Peyer's patch (tissue), 4 donors: ENCODE results near the gene HS6ST1. TPM values are rescaled to one million over a fixed set of nuclear protein-coding genes. Genes with fewer than 3 reads are reported as not detected.

Source experiments
- DNase-seq, 3 donors: peaks; one replicate each; pipeline ENCODE4 v3.0.0-alpha.2; 2017 to 2019
- H3K27ac ChIP-seq, 4 donors: fragments of 200-600 bp; sonication (generic); one replicate each; pipeline ENCODE4 v1.5.1; 2016 to 2019
- H3K27me3 ChIP-seq, 2 donors: fragments of 200-600 bp; sonication (generic); one replicate each; pipeline ENCODE4 v1.5.1; 2019
- H3K36me3 ChIP-seq, 3 donors: fragments of 200-600 bp; sonication (generic); one replicate each; pipeline ENCODE4 v1.5.1; 2016 to 2019
- H3K4me1 ChIP-seq, 4 donors: fragments of 200-600 bp; sonication (generic); one replicate each; pipeline ENCODE4 v1.5.1; 2016 to 2019
- H3K4me3 ChIP-seq, 4 donors: fragments of 200-600 bp; sonication (generic); 1 replicate in 3 of 4; 2 replicates in 1 of 4; pipeline ENCODE4 v1.5.1; 2016 to 2019; ENCODE audit warnings: mild to moderate bottlenecking in 1 of 4
- H3K9me3 ChIP-seq, 4 donors: fragments of 200-600 bp; sonication (generic); one replicate each; pipeline ENCODE4 v1.5.1; 2016 to 2019; ENCODE audit warnings: mild to moderate bottlenecking in 1 of 4
- POLR2A ChIP-seq, 2 donors: fragments of 450-650 bp; IDR thresholded peaks; one replicate each; pipeline ENCODE4 v1.5.1; 2017; ENCODE audit warnings: antibody characterized with exemption in 2 of 2, mild to moderate bottlenecking in 2 of 2, moderate library complexity in 2 of 2
- total RNA-seq, 4 donors: library from RNA; depleted of rRNA; stranded (reverse); fragments of >200 nt; gene quantifications; one replicate each; pipeline ENCODE4 v1.1.0, GENCODE V29; 2016
- TF ChIP-seq, protein P1 (sequence below), 6 experiments: fragments of 450-650 bp in 4 of 6; fragments of 200-600 bp in 2 of 6; sonication (generic) in 1 of 6; IDR thresholded peaks; one replicate each; pipeline ENCODE4 v1.5.1; 2017 to 2019; ENCODE audit warnings: antibody characterized with exemption in 6 of 6, mild to moderate bottlenecking in 3 of 6, moderate library complexity in 1 of 6

HS6ST1 gene
- total RNA-seq, 4 donors from 2014 or later, result 16.5 to 52.0 (median 40.2) TPM

DNA sequence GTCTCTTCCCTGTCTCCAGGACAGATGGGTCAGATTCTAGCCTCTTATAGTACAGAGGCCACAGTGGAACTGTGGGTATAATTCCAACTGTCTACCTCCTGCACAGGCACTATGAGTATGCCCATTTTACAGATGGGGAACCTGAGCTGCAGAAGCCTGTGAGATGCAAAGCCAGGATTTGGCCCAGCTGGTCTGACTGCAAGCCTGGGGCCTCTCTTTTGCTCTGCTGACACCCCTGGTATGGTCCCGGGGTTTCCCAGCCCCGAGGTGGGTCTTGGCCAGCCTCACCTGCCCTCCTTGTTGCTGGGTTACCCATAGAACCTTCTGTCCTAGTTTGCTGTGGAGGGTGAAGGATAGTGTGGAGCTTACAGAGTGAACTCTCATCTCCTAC is 9.8 kb downstream of the HS6ST1 start:
- Histone ChIP-seq H3K9me3 (no peaks in the 10 kb centered on the region), H3K36me3 (no peaks in the 10 kb centered on the region), H3K27me3 (no peaks in the 10 kb centered on the region), H3K27ac (peak overlapping the region in 3 of 4 donors; percentile 55 to 72 (median 62)), H3K4me3 (no peak overlapping the region), H3K4me1 (peaks cover 0 to 53% (median 9%) of the 10 kb centered on the region in 4 donors)
- peak in 2 of 3 donors; percentile 32 to 44 for DNase-seq
- no peak for TF ChIP-seq POLR2A (IDR thresholded peaks at IDR 0.05)

GRCh38 chr2:128308284-128308731 is 10.4 kb downstream of the HS6ST1 start:
- H3K4me3 ChIP-seq, result no peak overlapping the region
- H3K9me3 ChIP-seq, result no peaks in the 10 kb centered on the region
- no peaks in the 10 kb centered on the region for H3K36me3 ChIP-seq
- DNase-seq, result peak in 1 of 3 donors; percentile 53
- no peak for TF ChIP-seq POLR2A (IDR thresholded peaks at IDR 0.05)
- TF ChIP-seq, protein P1, sequence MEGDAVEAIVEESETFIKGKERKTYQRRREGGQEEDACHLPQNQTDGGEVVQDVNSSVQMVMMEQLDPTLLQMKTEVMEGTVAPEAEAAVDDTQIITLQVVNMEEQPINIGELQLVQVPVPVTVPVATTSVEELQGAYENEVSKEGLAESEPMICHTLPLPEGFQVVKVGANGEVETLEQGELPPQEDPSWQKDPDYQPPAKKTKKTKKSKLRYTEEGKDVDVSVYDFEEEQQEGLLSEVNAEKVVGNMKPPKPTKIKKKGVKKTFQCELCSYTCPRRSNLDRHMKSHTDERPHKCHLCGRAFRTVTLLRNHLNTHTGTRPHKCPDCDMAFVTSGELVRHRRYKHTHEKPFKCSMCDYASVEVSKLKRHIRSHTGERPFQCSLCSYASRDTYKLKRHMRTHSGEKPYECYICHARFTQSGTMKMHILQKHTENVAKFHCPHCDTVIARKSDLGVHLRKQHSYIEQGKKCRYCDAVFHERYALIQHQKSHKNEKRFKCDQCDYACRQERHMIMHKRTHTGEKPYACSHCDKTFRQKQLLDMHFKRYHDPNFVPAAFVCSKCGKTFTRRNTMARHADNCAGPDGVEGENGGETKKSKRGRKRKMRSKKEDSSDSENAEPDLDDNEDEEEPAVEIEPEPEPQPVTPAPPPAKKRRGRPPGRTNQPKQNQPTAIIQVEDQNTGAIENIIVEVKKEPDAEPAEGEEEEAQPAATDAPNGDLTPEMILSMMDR (IDR thresholded peaks at IDR 0.05), result no peak
- H3K4me1 ChIP-seq, result peaks cover 0 to 53% (median 9%) of the 10 kb centered on the region in 4 donors
- no peaks in the 10 kb centered on the region for H3K27me3 ChIP-seq
- peak overlapping the region in 3 of 4 donors; percentile 55 to 62 (median 59) for H3K27ac ChIP-seq

DNA sequence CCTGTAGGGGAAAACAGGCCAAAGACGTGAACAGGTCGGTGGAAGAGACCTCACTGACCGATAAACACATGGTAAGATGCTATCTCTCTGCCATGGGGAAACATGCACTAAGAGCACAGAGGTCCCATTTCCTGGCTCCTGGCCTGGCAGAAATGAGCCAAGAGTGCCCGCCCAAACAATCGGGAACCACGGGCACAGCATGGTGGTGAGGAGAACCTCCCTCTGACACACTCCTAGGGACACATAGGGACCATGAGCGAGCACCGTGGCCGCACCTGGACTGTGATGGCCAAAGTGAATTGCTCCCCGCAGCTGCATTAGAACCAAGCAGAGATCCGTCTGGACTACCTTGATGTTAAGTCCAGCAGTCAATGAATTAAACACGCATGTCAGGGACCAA is 11.1 kb downstream of the HS6ST1 start:
- Histone ChIP-seq H3K4me3 (no peak overlapping the region), H3K27me3 (no peaks in the 10 kb centered on the region), H3K9me3 (no peaks in the 10 kb centered on the region), H3K27ac (peak overlapping the region in 3 of 4 donors; percentile 55 to 62 (median 59)), H3K36me3 (no peaks in the 10 kb centered on the region), H3K4me1 (peaks cover 0 to 53% (median 9%) of the 10 kb centered on the region in 4 donors)
- no peak for TF ChIP-seq POLR2A (IDR thresholded peaks at IDR 0.05)
- TF ChIP-seq, protein P1 (IDR thresholded peaks at IDR 0.05), result no peak
- DNase-seq, result no peak

- Histone ChIP-seq H3K36me3 (no peaks in the 10 kb centered on the region), H3K4me3 (no peak overlapping the region), H3K9me3 (no peaks in the 10 kb centered on the region), H3K4me1 (peaks cover 0 to 55% (median 9%) of the 10 kb centered on the region in 4 donors), H3K27me3 (no peaks in the 10 kb centered on the region), H3K27ac (peak overlapping the region in 3 of 4 donors; percentile 36 to 62 (median 55))
- DNase-seq, result peak in 1 of 3 donors; percentile 43
- no peak for TF ChIP-seq POLR2A (IDR thresholded peaks at IDR 0.05)
- TF ChIP-seq, protein P1 (IDR thresholded peaks at IDR 0.05), result no peak
Observed at GRCh38 chr2:128306931-128307460, 11.7 kb downstream of the HS6ST1 start.

DNA sequence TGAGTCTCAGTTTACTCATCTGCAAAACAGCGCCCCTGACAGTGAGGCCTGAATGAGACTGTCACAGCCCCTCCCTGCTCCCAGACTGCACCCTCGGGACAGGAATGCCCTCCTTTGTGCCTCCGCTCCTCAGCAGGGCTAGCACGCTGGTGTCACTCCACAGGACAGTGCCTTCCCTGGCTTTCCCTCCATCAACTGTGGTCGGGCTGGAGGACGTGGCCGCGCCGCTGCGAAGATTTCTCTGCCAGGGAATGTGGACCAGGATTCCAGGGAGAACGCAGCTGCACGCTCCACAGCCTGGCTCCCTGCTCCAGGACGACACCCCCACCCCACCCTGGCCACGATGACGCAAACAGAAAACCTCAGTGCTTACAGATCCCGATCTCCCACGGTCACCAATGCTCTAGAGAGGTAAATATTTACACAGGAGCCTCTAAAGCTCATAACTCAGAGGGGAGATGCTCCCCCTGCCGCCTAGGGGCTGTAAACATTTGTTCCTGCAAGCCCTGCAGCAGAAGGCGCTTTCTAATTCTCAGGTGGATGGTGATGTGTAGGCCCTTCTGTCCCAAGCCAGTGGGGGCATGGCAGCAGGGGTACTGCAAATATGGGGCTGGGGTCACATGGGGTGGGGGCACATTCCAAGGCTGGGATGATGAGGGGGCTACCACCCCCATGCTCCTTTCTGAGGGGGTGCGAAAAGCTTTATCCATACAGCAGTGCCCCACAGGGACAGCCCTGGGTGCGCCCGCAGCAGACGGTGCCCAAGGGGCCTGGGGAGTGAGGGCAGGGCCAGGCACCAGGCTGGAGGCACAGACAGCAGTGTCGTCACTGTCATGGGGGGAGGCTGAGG is 12.4 kb downstream of the HS6ST1 start:
- peak in 2 of 3 donors; percentile 61 to 77 for DNase-seq
- peaks cover 0 to 62% (median 9%) of the 10 kb centered on the region in 4 donors for H3K4me1 ChIP-seq

More for the DNA sequence above, 12.4 kb downstream of the HS6ST1 start:
- Histone ChIP-seq H3K9me3 (no peaks in the 10 kb centered on the region), H3K27me3 (no peaks in the 10 kb centered on the region), H3K4me3 (peak overlapping the region in 1 of 4 donors; percentile 8), H3K36me3 (no peaks in the 10 kb centered on the region), H3K27ac (peak overlapping the region; percentile 38 to 86 (median 71))
- no peak for TF ChIP-seq POLR2A (IDR thresholded peaks at IDR 0.05)
- TF ChIP-seq, protein P1 (IDR thresholded peaks at IDR 0.05), result no peak
